AG09319 (cell line): Measurements from ENCODE around the gene SARS2.

ENCODE experiments used
- DNase-seq: peaks from one replicate; pipeline ENCODE4 v3.0.0-alpha.2; 2010; ENCODE audit warnings: low read depth; ENCODE audit errors: extremely low read depth
- TF ChIP-seq, protein P1 (sequence below): IDR thresholded peaks from 2 replicates; pipeline ENCODE4 v1.5.1; 2011; ENCODE audit warnings: low read depth, mild to moderate bottlenecking, inconsistent platforms, low read length, moderate library complexity

SARS2 gene

DNA sequence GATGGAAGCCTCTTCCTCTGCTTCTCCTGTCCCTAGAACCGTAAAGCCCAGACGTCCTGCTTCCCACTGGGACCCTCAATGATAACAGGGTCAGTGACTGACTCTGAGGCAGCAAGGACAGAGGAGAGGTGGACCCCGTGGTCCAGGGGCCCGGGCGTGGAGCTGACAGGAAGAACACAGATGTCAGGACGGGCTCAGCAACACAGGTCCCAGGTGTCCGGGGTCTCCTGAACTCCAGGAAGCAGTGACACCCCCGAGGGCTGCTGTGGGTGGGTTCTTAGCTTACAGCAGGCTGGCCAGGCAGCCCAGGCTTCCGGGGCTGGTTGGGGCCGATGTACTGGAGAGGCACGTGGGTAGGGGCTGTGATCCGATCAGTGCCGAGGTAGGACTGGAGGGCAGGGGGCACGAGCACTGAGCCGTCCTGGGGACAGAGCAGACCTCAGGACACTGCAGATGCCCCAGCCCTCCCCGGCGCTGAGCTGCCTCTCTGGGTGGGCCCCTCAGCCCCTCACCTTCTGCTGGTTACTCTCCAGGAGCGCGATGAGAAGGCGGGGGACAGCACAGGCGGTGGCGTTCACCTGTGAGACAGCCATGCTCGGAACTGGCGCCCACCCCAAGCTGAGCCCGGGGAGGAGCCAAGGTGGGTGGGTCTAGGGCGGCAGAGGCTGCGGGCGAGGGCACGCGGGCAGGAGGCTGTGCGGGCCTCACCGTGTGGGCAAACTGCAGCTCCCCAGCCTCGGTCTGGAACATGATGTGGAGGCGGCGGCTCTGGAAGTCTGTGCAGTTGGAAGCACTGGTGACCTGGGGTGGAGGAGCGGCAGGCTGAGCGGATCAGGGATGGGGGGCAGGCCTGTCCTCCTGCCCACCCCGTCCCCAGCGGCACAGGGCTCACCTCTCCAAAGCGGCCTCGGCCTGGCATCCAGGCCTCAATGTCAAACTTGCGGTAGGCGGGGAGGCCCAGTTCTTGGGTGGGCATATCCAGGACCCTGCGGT lies 14.9 kb downstream of the SARS2 start:
- TF ChIP-seq, protein P1, sequence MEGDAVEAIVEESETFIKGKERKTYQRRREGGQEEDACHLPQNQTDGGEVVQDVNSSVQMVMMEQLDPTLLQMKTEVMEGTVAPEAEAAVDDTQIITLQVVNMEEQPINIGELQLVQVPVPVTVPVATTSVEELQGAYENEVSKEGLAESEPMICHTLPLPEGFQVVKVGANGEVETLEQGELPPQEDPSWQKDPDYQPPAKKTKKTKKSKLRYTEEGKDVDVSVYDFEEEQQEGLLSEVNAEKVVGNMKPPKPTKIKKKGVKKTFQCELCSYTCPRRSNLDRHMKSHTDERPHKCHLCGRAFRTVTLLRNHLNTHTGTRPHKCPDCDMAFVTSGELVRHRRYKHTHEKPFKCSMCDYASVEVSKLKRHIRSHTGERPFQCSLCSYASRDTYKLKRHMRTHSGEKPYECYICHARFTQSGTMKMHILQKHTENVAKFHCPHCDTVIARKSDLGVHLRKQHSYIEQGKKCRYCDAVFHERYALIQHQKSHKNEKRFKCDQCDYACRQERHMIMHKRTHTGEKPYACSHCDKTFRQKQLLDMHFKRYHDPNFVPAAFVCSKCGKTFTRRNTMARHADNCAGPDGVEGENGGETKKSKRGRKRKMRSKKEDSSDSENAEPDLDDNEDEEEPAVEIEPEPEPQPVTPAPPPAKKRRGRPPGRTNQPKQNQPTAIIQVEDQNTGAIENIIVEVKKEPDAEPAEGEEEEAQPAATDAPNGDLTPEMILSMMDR: no peak
- no peak for DNase-seq

DNA sequence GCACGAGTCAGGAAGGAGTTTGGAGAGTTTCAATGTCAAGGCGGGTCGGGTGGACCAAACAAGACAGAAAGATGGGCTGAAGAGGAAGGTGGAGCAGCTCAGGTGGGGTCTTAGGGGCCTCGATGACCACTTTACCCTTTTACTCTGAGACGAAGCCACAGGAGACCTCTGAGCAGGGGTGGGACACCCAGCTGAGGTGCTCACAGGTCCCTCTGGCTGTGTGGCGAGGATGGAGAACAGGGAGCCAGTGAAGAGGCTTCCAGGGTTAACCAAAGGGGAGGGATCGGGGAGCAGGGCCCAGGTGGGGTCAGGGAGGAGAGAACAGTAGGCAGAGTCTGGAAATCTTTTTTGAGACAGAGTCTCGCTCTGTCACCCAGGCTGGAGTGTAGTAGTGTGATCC lies 16.6 kb downstream of the SARS2 start:
- DNase-seq: no peak
- TF ChIP-seq, protein P1: no peak

DNA sequence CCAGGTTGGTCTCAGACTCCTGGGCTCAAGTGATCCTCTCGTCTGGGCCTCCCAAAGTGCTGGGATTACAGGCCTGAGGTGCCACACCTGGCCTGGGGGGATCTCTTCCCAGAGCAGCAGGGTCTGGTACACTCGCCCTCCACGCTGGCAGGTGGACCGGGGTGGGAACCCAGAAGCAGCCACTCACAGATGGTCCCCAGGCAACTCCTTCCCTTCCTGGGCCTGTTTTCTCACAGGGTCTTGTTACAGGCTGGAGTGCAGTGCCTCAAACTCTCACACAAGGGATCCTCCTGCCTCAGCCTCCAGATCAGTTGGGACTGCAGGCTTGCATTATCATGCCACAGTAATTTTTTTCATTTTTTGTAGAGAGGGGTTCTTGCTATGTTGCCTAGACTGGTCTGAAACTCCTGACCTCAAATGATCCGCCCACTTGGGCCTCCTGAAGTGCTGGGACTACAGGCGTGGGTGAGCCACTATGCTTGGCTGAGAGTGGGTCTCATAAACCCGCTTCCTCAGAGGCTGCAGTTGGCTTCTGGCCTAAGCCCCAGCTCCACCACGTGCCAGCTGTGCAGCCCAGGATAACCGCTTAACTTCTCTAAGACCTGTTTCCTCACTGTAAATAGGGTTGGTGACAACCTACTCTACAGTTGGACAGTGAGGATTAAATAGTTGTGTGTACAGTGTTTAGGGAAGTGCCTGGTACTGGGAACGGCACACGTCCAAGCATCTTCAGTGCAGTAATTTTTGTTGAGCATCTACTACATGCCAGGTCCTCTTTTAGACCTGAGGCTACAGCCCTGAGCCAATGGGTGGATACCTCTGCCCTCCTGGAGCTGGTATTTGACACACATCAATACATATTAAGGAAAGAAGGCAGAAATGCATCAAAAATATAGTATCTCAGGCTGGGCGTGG lies 17.7 kb downstream of the SARS2 start:
- DNase-seq: no peak
- TF ChIP-seq, protein P1: no peak

DNA sequence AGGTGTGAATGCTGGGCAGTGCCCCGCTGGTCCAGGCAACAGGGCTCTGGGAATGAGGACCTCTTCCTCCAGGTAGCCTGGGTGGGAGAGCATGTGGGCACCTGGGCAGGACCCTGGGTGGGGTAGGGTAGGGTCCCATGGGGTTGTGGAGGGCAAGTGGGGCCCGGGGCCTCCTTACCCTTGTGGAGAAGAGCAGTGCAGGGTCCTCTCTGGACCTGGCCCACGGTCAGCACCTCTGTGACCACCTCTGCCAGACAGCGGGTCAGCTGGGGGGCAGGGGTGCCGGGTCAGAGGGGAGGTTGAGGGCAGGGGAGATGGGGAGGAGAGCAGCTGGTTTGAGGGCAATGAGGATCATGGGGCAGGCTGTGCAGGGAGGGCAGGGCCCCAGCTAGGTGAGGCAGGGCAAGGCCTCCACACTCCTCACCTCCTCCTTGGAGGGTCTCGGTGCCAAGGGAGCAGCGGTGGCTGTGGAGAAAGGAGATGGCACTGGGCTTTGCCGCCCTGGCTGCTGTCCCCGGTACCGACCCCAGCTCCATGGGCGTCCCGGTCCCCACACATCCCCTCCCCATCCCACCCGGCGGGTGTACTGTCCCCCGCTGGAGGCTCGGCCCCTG lies 19.1 kb downstream of the SARS2 start:
- DNase-seq: no peak
- TF ChIP-seq, protein P1: no peak

DNA sequence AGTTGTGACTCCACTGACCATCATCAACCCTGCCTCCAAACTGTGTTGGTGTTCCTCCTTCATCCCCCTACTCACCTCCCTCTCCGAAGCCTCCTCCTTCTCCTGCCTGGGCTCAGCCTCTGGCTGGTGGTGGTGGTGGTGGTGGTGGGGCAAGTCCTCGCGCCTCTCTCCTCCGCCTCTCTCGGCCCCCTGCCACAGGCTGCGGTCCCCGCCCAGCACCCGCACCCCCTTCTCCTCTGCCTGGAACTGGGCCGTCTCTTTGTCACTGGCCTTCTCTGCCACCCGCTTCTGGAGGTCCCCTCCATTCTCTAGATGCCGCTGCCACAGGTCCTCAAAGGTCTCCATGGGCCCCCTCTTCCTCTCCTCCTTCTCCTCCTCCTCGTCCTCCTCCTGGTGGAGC lies 20.1 kb downstream of the SARS2 start:
- no peak for DNase-seq
- TF ChIP-seq, protein P1: no peak

DNA sequence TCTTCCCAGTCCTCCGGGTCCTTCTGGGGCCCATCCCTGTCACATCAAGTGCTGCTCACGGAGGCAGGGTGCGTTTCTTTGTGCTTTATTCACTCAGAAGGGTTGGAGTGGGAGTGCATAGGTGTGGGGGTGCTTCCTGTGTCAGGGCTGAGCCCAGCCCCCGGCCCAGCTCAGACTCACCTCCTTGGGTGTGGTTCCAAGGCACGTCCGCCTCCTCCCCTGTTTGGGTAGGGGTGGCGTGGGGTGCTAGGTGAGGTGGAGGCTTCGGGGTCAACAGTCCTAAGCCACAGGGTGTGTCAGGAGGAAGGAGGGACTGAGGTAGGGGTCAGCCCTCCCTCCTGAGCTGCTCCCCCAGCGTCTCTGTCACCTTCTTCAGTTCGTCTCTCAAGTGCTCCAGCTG lies 21.7 kb downstream of the SARS2 start:
- DNase-seq: no peak
- TF ChIP-seq, protein P1: no peak
